ENCODE results near the gene PAK3. TPM values are rescaled to one million over a fixed set of nuclear protein-coding genes. Genes with fewer than 3 reads are reported as not detected.

Gene PAK3
- total and polyA plus RNA-seq, 9 of the 15 experiments (the other 6 are each of a cell fraction or from before 2014, with no cell fraction given): not detected

DNA sequence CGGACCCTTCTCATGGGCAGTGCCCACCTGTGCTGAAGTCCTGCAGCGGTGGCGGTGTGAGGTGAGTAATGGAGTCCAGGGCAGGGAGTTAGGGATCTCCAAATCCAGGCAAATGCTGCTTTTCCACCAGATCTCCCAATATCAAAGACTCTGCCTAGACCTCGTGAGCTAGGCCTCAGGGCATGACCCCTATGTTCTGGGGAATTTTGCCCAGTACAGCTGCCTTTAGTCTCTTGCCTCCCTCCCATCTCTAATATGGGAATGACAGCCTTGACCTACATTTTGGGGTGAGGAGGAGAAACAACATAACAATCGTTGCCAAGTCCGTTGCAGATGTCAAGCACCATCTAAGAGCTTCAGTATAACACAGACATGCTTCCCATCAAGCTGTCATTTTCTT is 7.3 kb downstream of the PAK3 start (continued):
- TF ChIP-seq SMC3 (conservative IDR thresholded peaks at IDR 0.05; ENCODE audit: insufficient read depth, low read depth, low read length) (no peak), ZNF584 (CRISPR knock-in tag; IDR thresholded peaks at IDR 0.05; ENCODE audit: low read depth) (no peak), E2F8 (IDR thresholded peaks at IDR 0.05; ENCODE audit: low read depth, partially characterized antibody) (no peak)

- Histone ChIP-seq H3K27ac (ENCODE audit: extremely low read depth, low read depth, low read length) (no peak overlapping the region), H3K27me3 (ENCODE audit: control insufficient read depth in 2 of 2, insufficient read depth in 2 of 2, low read length in 2 of 2) (no peaks in the 10 kb centered on the region; a peak in 1 of 5 replicates), H3K36me3 (ENCODE audit: control insufficient read depth, insufficient read depth, low read length) (no peaks in the 10 kb centered on the region), H2AFZ (ENCODE audit: low read depth, low read length) (no peak overlapping the region), H3K4me2 (ENCODE audit: insufficient read depth, low read length) (no peak overlapping the region), H4K20me1 (replicated peaks; ENCODE audit: control insufficient read depth, insufficient read depth, low read length) (no peaks in the 10 kb centered on the region), H3K4me1 (replicated peaks in 1 of 2; ENCODE audit: control insufficient read depth in 2 of 2, insufficient read depth in 2 of 2, low read length in 2 of 2) (no peaks in the 10 kb centered on the region), H3K4me3 (no peak overlapping the region), H3K79me2 (ENCODE audit: control insufficient read depth, insufficient read depth, low read length) (no peaks in the 10 kb centered on the region), H3K9me1 (ENCODE audit: control insufficient read depth, insufficient read depth, low read length) (no peaks in the 10 kb centered on the region), H3K9ac (ENCODE audit: insufficient read depth in 1 of 2, low read depth in 2 of 2, low read length in 2 of 2) (no peak overlapping the region), H3K9me3 (replicated peaks; ENCODE audit: control insufficient read depth, insufficient read depth, low read depth, low read length) (no peaks in the 10 kb centered on the region)
- in situ Hi-C loops (cut with MboI): no loop called here
- ATAC-seq (no peak), DNase-seq (ENCODE audit: extremely low read depth in 1 of 4, low spot score in 3 of 4) (no peak), FAIRE-seq (no peak)
- no peak for TF ChIP-seq BACH1 (tag; IDR thresholded peaks at IDR 0.05)
- TF ChIP-seq, protein P1, sequence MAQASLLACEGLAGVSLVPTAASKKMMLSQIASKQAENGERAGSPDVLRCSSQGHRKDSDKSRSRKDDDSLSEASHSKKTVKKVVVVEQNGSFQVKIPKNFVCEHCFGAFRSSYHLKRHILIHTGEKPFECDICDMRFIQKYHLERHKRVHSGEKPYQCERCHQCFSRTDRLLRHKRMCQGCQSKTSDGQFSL (CRISPR knock-in tag; IDR thresholded peaks at IDR 0.05): no peak
- TF ChIP-seq, protein P1 (tag; IDR thresholded peaks at IDR 0.05): no peak
- no peak for TF ChIP-seq HNRNPLL (IDR thresholded peaks at IDR 0.05; ENCODE audit: low read depth, low read length, poor library complexity, severe bottlenecking)
- no peak for TF ChIP-seq ARID3B (CRISPR knock-in tag; IDR thresholded peaks at IDR 0.05; ENCODE audit: borderline replicate concordance)
- TF ChIP-seq, protein P2, sequence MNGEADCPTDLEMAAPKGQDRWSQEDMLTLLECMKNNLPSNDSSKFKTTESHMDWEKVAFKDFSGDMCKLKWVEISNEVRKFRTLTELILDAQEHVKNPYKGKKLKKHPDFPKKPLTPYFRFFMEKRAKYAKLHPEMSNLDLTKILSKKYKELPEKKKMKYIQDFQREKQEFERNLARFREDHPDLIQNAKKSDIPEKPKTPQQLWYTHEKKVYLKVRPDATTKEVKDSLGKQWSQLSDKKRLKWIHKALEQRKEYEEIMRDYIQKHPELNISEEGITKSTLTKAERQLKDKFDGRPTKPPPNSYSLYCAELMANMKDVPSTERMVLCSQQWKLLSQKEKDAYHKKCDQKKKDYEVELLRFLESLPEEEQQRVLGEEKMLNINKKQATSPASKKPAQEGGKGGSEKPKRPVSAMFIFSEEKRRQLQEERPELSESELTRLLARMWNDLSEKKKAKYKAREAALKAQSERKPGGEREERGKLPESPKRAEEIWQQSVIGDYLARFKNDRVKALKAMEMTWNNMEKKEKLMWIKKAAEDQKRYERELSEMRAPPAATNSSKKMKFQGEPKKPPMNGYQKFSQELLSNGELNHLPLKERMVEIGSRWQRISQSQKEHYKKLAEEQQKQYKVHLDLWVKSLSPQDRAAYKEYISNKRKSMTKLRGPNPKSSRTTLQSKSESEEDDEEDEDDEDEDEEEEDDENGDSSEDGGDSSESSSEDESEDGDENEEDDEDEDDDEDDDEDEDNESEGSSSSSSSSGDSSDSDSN (IDR thresholded peaks at IDR 0.05; ENCODE audit: borderline replicate concordance in 1 of 2, low read depth in 2 of 2, low read length in 2 of 2): no peak
- TF ChIP-seq LARP7 (IDR thresholded peaks at IDR 0.05): no peak
- no peak for TF ChIP-seq RBM39 (optimal IDR thresholded peaks at IDR 0.05; ENCODE audit: low read depth, low read length)
- TF ChIP-seq ZNF174 (CRISPR knock-in tag; IDR thresholded peaks at IDR 0.05): no peak
- 2% methylated on average over 5 of the region's 6 CpGs for WGBS (ENCODE audit: insufficient coverage, low coverage, missing lambda C conversion rate)
- POLR2A ChIA-PET: no interaction called here
- no TSS peak for BruUV-seq (replicated peaks)
- CTCF ChIA-PET (ENCODE audit: low intra/inter-chr PET ratio): interaction anchor here (0.6 kb wide), 1 partner anchor 10 kb away, joined by 3 read pairs; no protein-coding TSS in a partner anchor
- intact Hi-C loops (cut with micrococcal nuclease): no loop called here
These were observed 14.2 kb downstream of the PAK3 start for GRCh38 chrX:111110098-111110775.
